ENCODE measurements around the gene MAP1LC3B.

- no peak for TF ChIP-seq CTCF (IDR thresholded peaks at IDR 0.05)
- TF ChIP-seq USF2 (IDR thresholded peaks at IDR 0.05): no peak
- TF ChIP-seq ELK1 (IDR thresholded peaks at IDR 0.05; ENCODE audit: low read depth, low read length): no peak
- no peak for TF ChIP-seq JUNB (IDR thresholded peaks at IDR 0.05)
- TF ChIP-seq MAX (IDR thresholded peaks at IDR 0.05): no peak
- TF ChIP-seq PHF8 (IDR thresholded peaks at IDR 0.05; ENCODE audit: borderline replicate concordance, low read depth): no peak
- no peak for TF ChIP-seq MAZ (IDR thresholded peaks at IDR 0.05; ENCODE audit: borderline replicate concordance, low read depth, low read length)
- no peak for TF ChIP-seq NPAS2 (CRISPR knock-in tag; IDR thresholded peaks at IDR 0.05; ENCODE audit: borderline replicate concordance)
- no peak for TF ChIP-seq MAFK (IDR thresholded peaks at IDR 0.05; ENCODE audit: partially characterized antibody)
- no peak for TF ChIP-seq KDM1A (IDR thresholded peaks at IDR 0.05; ENCODE audit: low read depth)
- TF ChIP-seq HEYL (CRISPR knock-in tag; IDR thresholded peaks at IDR 0.05): no peak
Observed at GRCh38 chr16:87412996-87413421, 20.9 kb downstream of the MAP1LC3B start.

Data from A549 (cell line).